HG03045 (cell line): Measurements from ENCODE around the gene APP.

Experiments
- ATAC-seq: cut with Tn5 transposase; IDR thresholded peaks from one replicate; pipeline ENCODE4 v1.9.1; 2021; ENCODE audit warnings: mild to moderate bottlenecking, moderate library complexity; ENCODE audit not compliant: unreplicated experiment

The APP gene

DNA sequence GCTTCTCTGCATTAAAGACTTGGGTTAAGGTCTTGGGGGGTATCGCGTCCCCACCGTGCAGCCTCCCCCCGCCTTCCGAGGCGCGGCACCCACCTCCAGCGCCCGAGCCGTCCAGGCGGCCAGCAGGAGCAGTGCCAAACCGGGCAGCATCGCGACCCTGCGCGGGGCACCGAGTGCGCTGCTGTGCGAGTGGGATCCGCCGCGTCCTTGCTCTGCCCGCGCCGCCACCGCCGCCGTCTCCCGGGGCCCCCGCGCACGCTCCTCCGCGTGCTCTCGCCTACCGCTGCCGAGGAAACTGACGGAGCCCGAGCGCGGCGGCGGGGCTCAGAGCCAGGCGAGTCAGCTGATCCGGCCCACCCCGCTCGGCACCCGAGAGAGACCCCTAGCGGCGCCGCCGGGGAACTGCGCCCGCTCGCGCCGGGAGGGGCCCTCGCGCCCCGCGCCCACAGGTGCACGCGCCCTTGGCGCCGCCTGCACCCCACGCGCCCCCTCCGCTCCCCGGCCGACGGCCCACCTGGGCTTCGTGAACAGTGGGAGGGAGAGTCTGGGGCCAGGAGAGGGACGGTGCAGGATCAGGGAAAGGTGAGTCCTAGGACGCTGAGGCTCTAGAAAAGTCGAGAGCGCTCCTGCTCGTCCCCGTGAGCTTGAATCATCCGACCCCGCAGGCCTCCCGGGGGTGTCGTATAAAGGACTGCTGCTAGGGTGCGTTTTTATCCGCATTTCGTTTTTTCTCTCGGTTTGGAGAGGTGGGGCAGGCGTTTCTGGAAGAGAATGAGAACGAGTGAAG lies at the start of gene APP:
Gene APP (minus strand): TSS at position 300 of the 787 bp plus-strand sequence. CDS start 150 bp downstream, at position 150.
- ATAC-seq: peak; percentile 84

DNA sequence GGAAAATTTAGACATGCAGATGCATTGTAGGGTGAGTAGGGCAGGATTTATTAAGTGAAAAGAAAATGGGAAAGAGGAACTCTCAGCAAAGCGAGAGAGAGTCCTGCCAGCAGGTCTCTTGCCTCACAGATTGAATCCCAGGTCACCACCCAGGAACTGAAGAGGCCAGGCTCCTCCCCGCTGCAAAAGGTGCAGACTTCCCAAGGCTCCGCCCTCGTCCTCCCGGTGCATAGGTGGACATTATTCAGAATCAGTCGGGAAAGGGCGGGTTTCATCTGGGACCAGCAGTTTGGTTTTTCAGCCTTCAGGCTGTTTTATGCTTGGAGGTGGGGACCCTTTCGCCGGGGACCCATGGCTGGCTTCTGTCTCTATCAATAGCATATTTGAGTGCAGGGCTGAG lies 41.6 kb upstream of the APP start:
- ATAC-seq: no peak

- ATAC-seq: no peak
Observed at GRCh38 chr21:26210614-26211013, 40.0 kb upstream of the APP start.

DNA sequence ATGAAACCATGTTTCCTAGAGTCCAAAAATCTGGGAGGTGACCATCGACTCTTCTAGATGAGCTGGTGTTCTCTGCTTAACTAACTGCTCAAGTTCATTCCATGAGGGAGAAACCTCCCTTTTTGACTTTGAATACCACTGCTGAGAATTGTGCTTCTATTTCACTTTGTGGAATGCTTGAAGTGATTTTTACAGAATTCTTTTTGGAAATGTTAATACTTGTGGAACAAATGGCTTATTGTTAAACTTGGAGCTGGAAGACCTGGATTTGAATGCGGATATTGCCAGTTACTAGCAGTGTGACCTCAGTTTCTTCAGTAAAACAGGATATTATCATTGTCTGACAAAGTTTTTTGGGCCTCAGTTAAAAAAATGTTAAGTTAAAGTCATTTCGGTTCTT lies 36.5 kb upstream of the APP start:
- ATAC-seq: no peak

- no peak for ATAC-seq
Observed at GRCh38 chr21:26199456-26199855, 28.9 kb upstream of the APP start.

GRCh38 chr21:26195708-26196107 lies 25.1 kb upstream of the APP start:
- no peak for ATAC-seq

DNA sequence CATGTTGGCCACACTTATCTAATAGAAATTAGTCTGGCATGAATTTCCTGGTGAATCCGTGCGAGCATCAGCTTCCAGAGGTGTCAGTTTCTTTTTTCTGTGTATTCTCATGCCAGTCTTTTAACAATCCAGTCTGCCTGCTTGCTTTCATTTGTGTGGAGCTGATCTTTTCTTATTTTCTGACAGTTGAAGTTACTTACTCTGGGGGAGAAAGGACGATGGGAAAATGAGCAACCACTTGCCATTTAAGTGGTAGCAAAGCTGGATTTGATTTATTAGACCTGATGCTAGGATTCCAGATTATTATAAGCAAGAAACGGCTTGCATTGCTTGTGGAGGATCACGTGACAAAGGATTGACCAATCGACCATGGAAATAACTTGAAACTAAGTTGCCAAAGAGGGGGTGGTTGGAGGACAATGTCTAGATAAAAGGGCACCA lies 24.3 kb upstream of the APP start:
- no peak for ATAC-seq

DNA sequence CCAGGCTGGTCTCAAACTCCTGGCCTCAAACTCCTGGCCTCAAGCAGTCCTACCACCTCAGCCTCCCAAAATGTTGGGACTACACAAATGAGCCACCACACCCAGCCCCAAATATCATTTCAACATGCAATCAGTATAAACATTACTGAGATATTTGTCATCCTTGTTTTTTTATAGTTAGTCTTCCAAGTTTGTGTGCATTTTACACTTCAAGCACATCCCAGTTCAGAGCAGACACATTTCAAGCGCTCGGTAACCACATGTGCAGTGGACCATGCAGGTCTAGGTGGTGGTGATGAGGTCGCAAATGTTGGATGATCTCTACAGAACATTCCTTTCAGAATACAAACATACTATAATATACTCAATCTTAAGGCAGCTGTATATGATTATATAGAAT lies 23.8 kb upstream of the APP start:
- ATAC-seq: no peak

GRCh38 chr21:26191609-26192008 lies 21.0 kb upstream of the APP start:
- ATAC-seq: no peak

- no peak for ATAC-seq
Observed at GRCh38 chr21:26188422-26188821, 17.9 kb upstream of the APP start.

DNA sequence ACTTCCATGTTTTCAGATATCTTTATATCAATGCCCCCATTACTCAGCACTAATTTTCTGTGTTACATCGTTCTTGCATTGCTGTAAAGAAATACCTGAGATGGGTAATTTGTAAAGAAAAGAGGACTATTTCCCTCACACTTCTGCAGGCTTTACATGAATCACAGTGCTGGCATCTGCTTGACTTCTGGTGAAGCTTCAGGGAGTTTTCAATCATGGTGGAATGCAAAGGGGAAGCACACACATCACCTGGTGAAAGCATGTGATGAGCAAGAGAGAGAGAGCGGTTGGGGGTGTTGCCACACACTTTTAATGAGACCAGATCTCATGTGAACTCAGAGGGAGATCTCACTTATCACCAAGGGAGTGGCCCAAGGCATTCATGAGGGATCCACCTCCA lies 14.9 kb upstream of the APP start:
- ATAC-seq: no peak

GRCh38 chr21:26185021-26185420 lies 14.5 kb upstream of the APP start:
- ATAC-seq: no peak

DNA sequence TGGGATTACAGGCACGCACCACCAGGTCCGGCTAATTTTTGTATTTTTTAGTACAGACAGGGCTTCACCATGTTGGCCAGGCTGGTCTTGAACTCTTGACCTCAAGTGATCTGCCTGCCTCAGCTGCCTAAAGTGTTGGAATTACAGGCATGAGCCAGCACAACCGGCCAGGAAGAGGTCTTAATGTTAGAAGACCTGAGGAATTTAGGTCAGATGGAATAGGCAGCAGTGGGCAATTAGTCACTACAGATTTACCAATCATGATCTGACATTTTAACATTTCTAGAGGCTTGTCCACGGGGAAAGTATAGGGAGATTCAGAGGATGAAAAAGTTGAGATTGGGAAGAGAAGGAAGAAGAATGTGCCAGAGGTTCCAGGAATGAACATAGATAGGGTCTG lies 8.9 kb upstream of the APP start:
- no peak for ATAC-seq

DNA sequence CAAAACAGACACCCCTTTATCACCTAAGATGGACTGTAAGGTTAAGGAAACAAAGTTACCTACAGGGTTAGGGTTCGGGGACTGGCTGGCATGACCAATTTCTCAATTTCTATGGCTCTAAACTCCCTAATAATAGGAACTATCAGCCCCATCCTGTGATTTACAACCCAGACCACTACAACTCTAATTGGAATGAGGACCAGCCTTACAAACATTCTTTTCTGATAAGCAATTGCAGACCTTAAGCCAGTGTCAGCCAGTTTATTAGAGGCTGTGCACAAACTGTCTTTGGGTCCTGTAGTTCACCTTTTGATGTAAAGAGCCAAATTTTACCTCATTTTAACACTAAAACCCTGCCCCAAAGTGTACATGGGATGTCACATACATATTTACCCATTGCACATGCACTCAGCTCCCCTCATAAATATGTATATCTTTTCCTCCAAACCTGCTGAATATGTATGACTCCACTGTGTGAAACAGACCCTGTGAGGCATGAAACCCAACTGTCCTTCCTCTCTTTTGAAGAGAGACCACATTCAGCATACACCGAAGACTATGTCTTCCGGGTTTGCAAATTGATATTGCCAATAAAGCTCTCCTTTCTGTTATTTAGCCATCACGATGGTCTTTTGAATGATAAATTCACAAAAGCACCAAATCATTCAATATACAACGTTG lies 7.3 kb upstream of the APP start:
- ATAC-seq: no peak

- ATAC-seq: no peak
Observed at GRCh38 chr21:26177187-26177586, 6.6 kb upstream of the APP start.

DNA sequence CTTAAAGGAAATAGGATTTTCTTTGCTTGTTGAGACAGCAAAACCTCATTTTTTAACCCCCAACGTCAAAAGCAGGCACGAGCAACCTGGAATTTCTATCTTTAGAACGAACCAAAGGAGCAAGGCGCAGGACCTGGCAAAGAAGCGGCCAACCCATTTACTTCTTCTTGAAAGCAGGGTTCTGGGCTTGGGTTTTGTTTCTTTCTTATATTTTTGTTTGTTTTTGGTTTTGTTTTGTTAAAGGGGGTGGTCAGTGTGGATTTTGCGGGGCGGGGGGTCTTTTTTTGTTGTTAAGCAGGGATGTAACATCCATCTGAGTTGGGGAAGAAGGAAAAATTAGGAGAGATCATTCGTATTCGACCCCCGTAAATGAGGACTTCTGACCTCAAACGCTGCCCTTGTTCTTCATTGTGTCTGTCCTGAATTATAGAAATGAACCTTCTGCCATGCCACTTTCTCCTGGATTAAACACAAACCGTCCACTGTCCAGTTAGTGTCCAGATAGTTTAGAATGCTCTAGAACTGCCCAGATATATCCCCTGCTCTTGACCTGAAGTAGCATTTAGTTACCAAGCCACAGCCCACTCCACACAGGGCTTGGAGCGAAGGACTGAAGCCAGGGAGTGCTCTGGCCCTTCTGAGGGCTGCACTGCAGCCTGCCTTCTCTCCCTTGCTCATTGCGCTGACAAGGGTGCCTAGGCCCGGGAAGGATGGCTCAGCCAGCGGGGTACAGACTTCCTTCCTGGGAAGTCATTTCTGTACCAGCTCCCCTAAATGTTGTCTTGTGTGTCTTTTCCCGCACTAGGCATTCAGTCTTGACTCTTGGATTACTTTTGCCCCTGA lies 909 bp upstream of the APP start:
- ATAC-seq: no peak

- ATAC-seq: peak; percentile 39
Observed at GRCh38 chr21:26169611-26170470, 729 bp downstream of the APP start.

DNA sequence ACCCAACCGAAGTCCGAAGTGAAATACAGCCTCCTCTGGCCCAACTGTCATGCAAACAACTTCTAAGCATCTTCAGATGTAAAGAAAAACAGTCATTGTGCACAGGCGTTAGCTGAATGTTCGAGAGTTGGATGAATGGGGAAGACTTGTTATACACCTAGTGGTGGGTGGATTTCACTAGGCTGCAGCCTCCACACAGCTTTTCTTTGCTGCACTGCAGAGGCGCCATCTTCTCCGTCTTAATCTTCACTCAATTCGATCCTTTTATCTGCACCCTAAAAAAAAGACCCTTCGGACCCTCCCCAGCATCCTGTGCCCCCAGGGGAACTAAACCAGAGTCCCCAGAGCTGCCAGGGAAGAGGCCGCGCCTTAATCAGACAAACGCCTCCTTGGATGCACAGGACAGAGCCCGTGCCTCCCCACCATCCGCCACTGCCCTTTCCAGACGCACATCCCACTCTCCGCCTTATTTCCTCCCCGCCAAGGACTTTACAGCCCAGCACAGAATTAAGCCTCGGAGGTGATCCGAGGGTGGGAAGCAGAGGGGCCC lies 1.4 kb downstream of the APP start:
- ATAC-seq: peak; percentile 48

- no peak for ATAC-seq
Observed at GRCh38 chr21:26168371-26168770, 2.2 kb downstream of the APP start.

GRCh38 chr21:26167593-26167992 lies 3.0 kb downstream of the APP start:
- no peak for ATAC-seq
